Ovary (tissue), 9 donors: ENCODE results near the gene LRFN2. TPM values are rescaled to one million over a fixed set of nuclear protein-coding genes. Genes with fewer than 3 reads are reported as not detected.

Source experiments
- DNase-seq, 5 donors: peaks; one replicate each; pipeline ENCODE4 v3.0.0-alpha.2; 2019 to 2020
- H3K27ac ChIP-seq, 2 donors: fragments of 200-600 bp; one replicate each; pipeline versions ENCODE4 v1.5.1 to v1.8.0; 2019 to 2022
- H3K27me3 ChIP-seq: fragments of 200-600 bp; one replicate; pipeline ENCODE4 v1.8.0; 2022
- H3K36me3 ChIP-seq: fragments of 200-600 bp; sonication (generic); one replicate; pipeline ENCODE4 v1.5.1; 2019
- H3K4me1 ChIP-seq: one replicate; pipeline ENCODE4 v1.8.1; 2013; ENCODE audit warnings: mild to moderate bottlenecking, moderate library complexity; ENCODE audit not compliant: insufficient read depth
- H3K4me3 ChIP-seq: fragments of 200-600 bp; sonication (generic); one replicate; pipeline ENCODE4 v1.5.1; 2017
- H3K9me3 ChIP-seq, 2 donors: fragments of 200-600 bp in 1 of 2; sonication (generic) in 1 of 2; one replicate each; pipeline versions ENCODE4 v1.5.1 to v1.8.1; 2013 to 2019; ENCODE audit warnings: mild to moderate bottlenecking in 1 of 2, moderate library complexity in 1 of 2
- EP300 ChIP-seq: sonication (generic); formaldehyde crosslinking; IDR thresholded peaks from one replicate; pipeline ENCODE4 v1.6.1; 2017; ENCODE audit warnings: antibody characterized with exemption
- POLR2A ChIP-seq: fragments of 450-650 bp; IDR thresholded peaks from one replicate; pipeline ENCODE4 v1.6.1; 2017; ENCODE audit warnings: antibody characterized with exemption, mild to moderate bottlenecking, moderate library complexity
- WGBS, 3 donors: extraction: QIAGEN DNeasy Blood & Tissue Kit in 1 of 3; methylation state at CpG; one replicate each; pipeline versions ENCODE4 v1.1.5 to v1.1.7; 2013 to 2017; 5-methylcytosine and 5-hydroxymethylcytosine counted together
- intact Hi-C, 4 donors: fragments of 100-400 bp; cut with DNase I; formaldehyde crosslinking; loops; one replicate each; pipeline versions ENCODE4 v1.11.0 to v1.15.1; 2022 to 2023
- polyA plus RNA-seq, 2 donors: library from polyadenylated mRNA; stranded (reverse); fragments of 200-250 nt in 1 of 2; fragments of 350-450 nt in 1 of 2; fragmentation: Illumina TruSeq in 1 of 2; extraction: RNeasy Lipid Tissue Mini Kit (QIAGEN cat#74804) in 1 of 2; gene quantifications; one replicate each; pipeline ENCODE4 v1.2.3, GENCODE V29; 2013 to 2014
- total RNA-seq, 7 donors: library from RNA; depleted of rRNA in 2 of 7; stranded (reverse); fragments of >200 nt in 2 of 7; fragmentation: NEBNext Ultra II Directional in 3 of 7; extraction: Animal tissue kit (Norgen Biotek cat#: 25700) in 3 of 7; gene quantifications; one replicate each; pipeline versions ENCODE4 v1.1.0 to v1.2.4, GENCODE V29; 2016 to 2023
- TF ChIP-seq, protein P1 (sequence below), 3 donors: fragments of 450-650 bp in 2 of 3; fragments of 200-600 bp in 1 of 3; IDR thresholded peaks; one replicate each; pipeline versions ENCODE4 v1.5.1 to v1.8.0; 2016 to 2022; ENCODE audit warnings: antibody characterized with exemption in 3 of 3, mild to moderate bottlenecking in 1 of 3
- donor health status: DM: no; HTN: no; CAD: no; lungs with moderate emphysema.
- donor health status: DM: no; HTN: no; CAD: no.
- donor health status: Bipolar disorder and iron deficiency.
- donor health status: DM: yes; HTN: yes; CAD: no.
- donor health status: DM: no; HTN: no; CAD: no.
- donor health status: DM: yes; HTN: yes; CAD: no.

LRFN2 gene
- total and polyA plus RNA-seq, 9 donors, result 0.10 to 2.2 (median 0.66) TPM

DNA sequence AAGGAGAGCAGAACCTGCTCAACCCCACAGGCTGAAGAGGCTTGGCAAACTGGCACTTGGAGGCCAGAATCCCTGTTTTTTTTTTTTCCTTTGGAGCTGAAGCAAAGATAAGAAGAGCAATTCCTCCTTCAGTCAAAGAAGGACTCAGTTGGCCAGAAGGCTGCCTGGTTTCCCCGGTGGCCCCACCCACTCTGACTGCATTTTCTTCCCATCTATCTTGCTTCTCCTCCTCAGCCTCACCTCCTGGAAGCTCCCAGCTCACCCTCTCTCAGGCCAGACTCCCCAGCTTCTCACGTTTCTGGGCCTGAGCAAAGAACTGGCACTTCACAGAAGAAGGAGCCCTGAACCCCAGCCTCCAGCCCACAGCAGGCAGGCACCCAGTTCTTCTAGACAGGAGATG lies 2.4 kb downstream of the LRFN2 start:
- Histone ChIP-seq H3K4me1 (peaks cover 2% of the 10 kb centered on the region), H3K36me3 (no peaks in the 10 kb centered on the region), H3K27me3 (no peaks in the 10 kb centered on the region), H3K27ac (no peak overlapping the region), H3K4me3 (no peak overlapping the region), H3K9me3 (no peaks in the 10 kb centered on the region)
- intact Hi-C loops, result loop anchor here in 1 of 4 donors (10.0 kb wide), 1 partner anchor 440 kb away; no protein-coding TSS in a partner anchor
- 47 to 65% (median 55%) methylated on average over 2 of the region's 2 CpGs for WGBS, 3 donors
- no peak for DNase-seq
- TF ChIP-seq POLR2A, result no peak
- TF ChIP-seq, protein P1, sequence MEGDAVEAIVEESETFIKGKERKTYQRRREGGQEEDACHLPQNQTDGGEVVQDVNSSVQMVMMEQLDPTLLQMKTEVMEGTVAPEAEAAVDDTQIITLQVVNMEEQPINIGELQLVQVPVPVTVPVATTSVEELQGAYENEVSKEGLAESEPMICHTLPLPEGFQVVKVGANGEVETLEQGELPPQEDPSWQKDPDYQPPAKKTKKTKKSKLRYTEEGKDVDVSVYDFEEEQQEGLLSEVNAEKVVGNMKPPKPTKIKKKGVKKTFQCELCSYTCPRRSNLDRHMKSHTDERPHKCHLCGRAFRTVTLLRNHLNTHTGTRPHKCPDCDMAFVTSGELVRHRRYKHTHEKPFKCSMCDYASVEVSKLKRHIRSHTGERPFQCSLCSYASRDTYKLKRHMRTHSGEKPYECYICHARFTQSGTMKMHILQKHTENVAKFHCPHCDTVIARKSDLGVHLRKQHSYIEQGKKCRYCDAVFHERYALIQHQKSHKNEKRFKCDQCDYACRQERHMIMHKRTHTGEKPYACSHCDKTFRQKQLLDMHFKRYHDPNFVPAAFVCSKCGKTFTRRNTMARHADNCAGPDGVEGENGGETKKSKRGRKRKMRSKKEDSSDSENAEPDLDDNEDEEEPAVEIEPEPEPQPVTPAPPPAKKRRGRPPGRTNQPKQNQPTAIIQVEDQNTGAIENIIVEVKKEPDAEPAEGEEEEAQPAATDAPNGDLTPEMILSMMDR (IDR thresholded peaks at IDR 0.05), result no peak
- no peak for TF ChIP-seq EP300

DNA sequence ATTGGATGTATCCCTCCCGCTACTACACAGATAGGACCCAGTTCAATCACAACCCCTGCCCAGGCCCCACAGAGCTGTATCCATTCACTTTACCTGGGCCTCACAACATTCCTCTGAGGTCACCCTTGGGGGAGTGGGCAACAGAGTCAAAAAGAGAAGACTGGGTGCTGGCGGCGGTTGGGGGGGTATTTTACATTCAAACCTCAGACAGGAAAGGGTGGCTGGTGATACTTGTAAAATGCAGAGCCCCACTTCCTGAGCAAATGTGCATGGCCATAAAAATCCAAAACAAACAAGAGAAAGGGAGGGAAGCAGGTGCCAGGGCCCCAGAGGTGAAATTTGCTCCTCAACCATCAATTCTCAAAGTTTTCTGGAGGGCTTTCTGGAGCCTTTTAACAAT lies 3.5 kb downstream of the LRFN2 start:
- H3K4me3 ChIP-seq, result no peak overlapping the region
- no peak overlapping the region for H3K27ac ChIP-seq
- peaks cover 2% of the 10 kb centered on the region for H3K4me1 ChIP-seq
- DNase-seq, result no peak
- intact Hi-C loops, result loop anchor here in 1 of 4 donors (10.0 kb wide), 1 partner anchor 441 kb away; no protein-coding TSS in a partner anchor
- no peaks in the 10 kb centered on the region for H3K9me3 ChIP-seq
- no peaks in the 10 kb centered on the region for H3K36me3 ChIP-seq
- TF ChIP-seq EP300, result no peak
- TF ChIP-seq, protein P1 (IDR thresholded peaks at IDR 0.05), result no peak
- no peak for TF ChIP-seq POLR2A
- WGBS, 3 donors, result 82 to 96% (median 83%) methylated on average over 3 of the region's 3 CpGs
- H3K27me3 ChIP-seq, result no peaks in the 10 kb centered on the region

DNA sequence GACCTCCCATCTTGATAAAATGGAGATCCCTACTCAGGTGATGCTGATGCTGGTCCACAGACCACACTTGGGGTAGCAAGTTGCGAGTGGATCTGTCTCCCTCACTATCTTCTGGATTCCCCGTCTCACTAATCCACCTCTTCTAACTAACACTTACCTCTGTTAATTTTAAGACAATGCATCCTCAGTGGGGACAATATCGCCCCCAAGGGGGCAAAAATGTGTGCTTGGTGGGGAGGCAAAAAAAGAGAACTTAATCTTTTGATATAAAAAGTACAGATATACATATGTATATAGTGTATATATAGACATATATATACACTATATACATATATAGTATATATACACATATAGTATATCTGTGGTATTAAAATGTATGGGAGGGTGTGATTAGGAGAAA lies 4.3 kb downstream of the LRFN2 start:
- Histone ChIP-seq H3K27ac (no peak overlapping the region), H3K9me3 (no peaks in the 10 kb centered on the region), H3K4me1 (peaks cover 2% of the 10 kb centered on the region), H3K27me3 (no peaks in the 10 kb centered on the region), H3K36me3 (no peaks in the 10 kb centered on the region), H3K4me3 (no peak overlapping the region)
- 83 to 92% (median 88%) methylated on average over 3 of the region's 3 CpGs for WGBS, 3 donors
- no peak for DNase-seq
- intact Hi-C loops, result loop anchor here in 1 of 4 donors (10.0 kb wide), 1 partner anchor 442 kb away; no protein-coding TSS in a partner anchor
- TF ChIP-seq, protein P1 (IDR thresholded peaks at IDR 0.05), result no peak
- TF ChIP-seq EP300, result no peak
- no peak for TF ChIP-seq POLR2A

DNA sequence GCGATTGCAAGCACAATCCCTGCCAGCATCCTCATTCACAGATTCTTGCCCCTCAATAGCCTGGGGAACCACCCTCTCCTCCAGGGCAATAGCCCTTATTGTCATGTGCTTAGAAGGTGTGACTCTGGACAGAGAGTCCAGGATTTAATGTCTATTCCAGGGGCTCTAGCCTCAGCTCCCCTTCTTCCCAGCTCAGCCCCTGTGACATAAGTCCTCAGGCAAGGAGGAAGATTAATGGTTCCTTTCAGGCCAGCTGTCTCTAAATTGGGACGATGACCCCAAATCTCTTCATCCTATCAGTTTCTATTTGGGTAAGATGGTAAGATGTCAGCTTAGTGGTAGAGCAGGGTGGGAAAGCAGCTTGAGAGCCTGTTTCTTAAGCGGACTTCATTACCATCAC lies 8.1 kb downstream of the LRFN2 start:
- H3K4me3 ChIP-seq, result no peak overlapping the region
- 82 to 90% (median 85%) methylated on average over 3 of the region's 3 CpGs for WGBS, 3 donors
- no peak for DNase-seq
- no peaks in the 10 kb centered on the region for H3K9me3 ChIP-seq
- intact Hi-C loops, result no loop called here
- H3K4me1 ChIP-seq, result no peaks in the 10 kb centered on the region
- TF ChIP-seq POLR2A, result no peak
- TF ChIP-seq, protein P1 (IDR thresholded peaks at IDR 0.05), result no peak
- no peak for TF ChIP-seq EP300
- H3K36me3 ChIP-seq, result no peaks in the 10 kb centered on the region
- no peak overlapping the region for H3K27ac ChIP-seq
- no peaks in the 10 kb centered on the region for H3K27me3 ChIP-seq
